ENCODE results near the gene CP.
"Not testable (repeated sequence)": the region's sequence is repeated elsewhere in the genome, so short reads cannot be mapped to it uniquely, and the experiment has no call there.

CP gene

DNA sequence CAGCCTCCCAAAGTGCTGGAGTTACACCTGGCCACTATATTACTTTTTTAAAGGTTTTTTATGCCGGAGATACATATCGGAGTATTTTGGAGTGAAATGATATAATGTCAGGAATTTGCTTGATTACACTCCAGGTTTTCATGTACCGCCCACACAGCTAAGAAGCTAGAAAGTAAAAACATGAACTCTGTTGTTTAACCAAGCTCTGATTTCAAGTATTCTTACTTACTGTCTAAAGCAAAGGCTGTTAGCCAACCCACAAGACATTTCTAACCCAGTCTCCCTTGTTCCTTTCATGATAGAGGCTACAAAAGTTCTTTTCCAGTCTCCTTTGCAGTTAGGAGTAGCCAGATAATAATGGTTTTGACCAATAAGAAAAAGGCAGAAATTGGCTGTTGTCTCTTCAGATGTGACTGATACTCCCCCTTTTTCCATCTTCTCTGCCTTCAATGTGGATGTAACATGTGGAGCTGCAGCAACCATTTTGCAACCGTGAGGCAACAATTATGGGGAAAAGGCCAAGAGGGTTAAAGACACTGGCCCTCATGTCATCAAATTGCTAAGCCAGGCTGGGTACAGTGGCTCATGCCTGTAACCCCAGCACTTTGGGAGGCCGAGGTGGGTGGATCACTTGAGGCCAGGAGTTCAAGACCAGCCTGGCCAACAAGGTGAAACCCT lies 6.1 kb upstream of the CP start:
- in situ Hi-C loops (cut with MboI; ENCODE audit: low sequenced_read_pairs) = no loop called here

DNA sequence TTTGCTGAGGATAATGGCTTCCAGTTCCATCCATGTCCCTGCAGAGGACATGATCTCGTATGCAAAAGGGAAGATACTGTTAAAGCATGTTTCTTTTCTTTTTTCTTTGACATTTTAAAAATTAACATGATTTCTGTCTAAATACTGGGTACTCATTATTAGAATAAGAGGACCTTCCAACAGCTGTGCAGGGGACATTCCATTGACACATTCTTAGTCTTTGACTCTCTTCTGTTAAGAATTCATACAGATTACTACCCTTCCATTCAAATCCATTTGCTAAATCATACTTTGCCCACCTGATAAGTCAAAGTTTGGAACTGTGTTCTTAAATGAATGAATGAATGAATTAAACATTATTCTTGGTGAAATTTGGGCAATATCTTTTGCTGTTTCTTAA lies 5.1 kb upstream of the CP start:
- in situ Hi-C loops (cut with MboI; ENCODE audit: low sequenced_read_pairs) = no loop called here

DNA sequence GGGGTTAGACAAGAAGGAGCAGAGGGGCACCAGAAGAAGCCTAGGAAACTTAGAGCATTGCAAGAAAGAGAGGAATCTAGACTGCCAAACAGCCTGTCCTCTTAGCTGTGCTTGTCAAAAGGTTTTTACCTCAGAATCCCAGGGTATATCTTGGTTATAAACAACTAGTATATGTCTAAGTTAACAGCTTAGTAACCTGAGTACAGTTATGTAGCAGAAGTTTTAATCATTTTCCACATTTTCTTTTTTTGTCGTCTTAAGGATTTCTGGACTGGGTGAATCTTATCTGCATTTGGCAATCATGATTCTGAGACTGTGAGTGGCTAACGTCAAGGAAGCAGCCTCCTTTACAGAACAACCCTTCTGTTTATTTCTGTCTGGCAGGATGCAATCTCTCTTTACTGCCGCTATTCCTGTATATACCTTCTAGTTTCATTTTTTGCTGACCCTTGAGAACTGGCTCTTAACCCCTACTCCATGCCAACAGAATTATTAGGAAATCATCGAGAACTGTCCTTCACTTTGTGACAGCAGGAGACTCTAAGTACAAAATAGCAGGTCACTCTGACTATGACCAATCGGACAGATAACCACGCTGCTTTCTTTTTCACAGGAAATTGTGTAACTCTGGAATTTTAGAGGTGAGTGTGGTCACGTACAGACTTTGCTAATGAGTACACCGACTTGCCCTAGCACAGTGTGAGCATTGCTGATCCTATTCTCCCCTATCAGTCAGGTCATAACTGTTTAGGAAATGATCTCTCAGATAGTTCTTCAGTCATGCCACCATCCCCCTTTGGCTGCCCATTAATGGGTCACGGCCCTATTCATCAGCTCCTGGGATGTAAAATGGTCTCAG lies 3.3 kb upstream of the CP start:
- in situ Hi-C loops (cut with MboI; ENCODE audit: low sequenced_read_pairs) = no loop called here

DNA sequence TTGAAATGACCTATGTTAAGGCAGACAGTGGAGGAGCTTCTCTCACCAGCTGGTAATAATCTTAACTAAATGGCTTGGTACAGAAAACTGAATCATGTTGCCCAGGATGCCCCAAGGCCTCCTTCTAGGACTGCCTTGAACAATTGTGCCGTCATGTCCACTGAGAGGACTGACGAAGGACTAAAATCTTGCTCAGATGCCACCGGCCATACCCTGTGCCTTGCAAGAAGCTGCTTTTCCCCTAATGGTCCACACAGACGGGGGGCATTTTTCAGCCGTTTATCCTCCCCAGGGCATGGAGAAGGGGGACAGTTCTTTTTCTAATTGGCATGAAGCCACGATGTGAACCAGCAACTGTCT lies 1.8 kb upstream of the CP start:
- in situ Hi-C loops (cut with MboI; ENCODE audit: low sequenced_read_pairs) = no loop called here

DNA sequence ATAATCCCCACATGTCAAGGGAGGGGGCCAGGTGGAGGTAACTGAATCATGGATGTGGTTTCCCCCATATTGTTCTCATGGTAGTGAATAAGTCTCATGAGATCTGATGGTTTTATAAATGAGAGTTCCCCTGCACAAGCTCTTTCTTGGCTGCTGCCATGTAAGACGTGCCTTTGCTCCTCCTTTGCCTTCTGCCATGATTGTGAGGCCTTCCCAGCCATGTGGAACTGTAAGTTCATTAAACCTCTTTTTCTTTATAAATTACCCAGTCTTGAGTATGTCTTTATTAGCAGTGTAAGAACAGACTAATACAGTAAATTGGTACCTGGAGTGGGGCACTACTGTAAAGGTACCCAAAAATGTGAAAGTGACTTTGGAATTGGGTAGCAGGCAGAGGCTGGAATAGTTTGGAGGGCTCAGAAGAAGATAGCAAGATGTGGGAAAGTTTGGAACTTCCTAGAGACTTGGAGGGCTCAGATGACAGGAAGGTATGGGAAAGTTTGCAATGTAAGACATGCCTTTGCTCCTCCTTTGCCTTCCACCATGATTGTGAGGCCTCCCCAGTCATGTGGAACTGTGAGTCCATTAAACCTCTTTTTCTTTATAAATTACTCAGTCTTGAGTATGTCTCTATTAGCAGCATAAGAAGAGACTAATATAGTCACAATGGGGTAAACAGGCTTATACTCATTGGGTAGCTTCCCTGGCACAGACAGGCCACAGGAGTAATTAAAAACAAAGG lies 2.1 kb downstream of the CP start:
- in situ Hi-C loops (cut with MboI; ENCODE audit: low sequenced_read_pairs) = not testable (repeated sequence)

DNA sequence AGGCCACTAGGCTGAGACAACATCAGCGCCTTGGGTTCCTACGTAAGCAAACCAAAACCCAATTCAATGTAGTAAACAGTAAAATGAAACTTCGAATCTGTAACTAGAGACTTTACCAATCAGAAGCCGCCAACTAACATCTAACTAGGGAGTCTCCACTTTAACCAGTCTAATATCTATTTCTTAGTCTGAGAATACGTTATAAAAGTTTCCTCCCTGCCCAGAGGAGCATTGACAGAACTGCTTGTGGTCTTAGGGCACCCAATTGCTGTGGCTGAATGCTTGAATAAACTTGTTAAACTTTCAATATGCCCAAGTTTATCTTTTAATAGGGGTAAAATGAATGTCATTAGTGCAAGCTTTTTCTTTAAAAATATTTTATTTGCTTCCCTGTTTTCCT lies 4.3 kb downstream of the CP start:
- in situ Hi-C loops (cut with MboI; ENCODE audit: low sequenced_read_pairs) = no loop called here

DNA sequence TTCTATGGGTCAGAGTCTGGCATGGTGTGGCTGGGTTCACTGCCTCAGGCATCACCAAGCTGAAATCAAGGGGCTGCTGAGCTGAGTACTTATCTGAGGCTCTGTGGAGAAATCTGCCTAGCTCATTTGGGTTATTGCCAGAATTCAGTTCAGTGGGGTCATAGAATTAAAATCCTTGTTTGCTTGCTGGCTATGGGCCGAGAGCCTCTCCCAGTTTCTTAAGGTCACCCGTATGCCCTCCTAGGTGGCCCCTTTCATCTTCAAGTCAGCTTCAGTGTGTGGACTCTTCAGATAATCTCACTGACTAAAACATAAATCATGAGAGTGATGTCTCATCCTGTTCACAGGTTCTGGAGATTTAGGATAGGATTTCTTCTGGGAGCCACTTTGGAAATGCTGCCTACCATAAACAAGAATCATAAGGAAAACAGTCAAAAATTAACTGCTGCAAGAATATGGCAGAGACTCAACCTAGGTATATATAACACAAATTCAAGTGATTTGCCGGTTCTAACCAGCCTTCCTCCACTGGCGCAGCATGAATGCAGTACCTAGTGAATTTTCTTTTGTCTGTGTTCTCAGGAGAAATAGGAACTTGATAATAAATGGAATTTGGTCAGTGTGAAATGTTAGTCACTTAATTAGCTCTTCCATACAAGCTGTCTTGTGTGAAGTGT lies 5.3 kb downstream of the CP start:
- in situ Hi-C loops (cut with MboI; ENCODE audit: low sequenced_read_pairs) = no loop called here

DNA sequence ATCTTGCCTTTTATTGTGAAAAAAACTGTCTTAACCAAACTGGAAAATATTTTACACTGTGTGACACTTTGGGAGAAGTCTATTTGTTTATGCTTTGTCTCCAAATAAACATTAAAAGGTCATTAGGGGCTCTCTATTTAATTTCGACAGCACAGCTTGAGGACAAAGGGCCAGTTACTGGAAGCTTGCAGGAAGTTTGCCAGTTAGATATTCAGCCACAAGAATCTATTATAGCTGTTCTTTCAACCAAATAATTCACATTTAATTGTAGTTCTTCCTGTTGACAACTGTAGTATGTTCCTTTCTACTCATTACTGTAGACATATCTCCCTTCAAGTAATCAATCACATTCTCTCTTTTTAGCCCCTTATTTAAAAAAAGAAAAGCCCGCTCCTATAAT lies 6.1 kb downstream of the CP start:
- in situ Hi-C loops (cut with MboI; ENCODE audit: low sequenced_read_pairs) = no loop called here

DNA sequence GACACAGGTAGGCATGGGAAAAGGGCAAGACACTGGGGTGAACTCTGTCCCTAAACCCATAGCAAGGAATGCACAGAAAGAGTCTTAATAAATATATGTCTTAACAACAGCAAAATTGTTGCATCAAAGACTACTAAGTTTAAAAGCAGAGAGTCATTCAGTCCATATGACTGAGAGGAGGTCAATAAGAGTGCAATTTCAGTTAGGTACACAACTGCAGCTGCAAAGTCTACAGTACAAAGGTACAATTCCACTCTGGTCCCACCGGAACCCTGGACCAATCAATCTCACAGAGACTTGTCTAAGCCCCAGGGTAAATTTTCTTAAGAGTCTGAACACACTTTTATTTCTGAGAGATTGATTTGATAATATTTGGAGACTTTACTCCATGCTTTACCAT lies 6.9 kb downstream of the CP start:
- in situ Hi-C loops (cut with MboI; ENCODE audit: low sequenced_read_pairs) = no loop called here

DNA sequence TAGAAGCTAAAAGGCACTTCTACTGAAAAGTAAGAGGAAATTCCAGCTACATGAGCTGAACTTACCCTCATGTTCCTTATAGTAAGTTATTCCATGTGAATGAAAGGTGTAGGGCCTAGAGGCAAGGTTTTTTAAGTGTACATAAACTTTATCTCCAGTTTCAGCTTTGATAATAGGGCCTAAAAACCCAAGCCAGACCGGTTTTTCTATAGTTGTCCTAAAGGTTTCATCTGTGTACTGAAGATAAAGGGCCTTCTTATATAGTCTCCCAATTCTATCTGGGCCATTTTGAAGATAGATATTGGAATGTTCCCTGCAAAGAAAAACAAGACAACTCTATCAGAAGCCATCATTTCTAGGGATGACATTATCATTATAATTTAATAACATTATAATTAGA lies 9.2 kb downstream of the CP start:
- in situ Hi-C loops (cut with MboI; ENCODE audit: low sequenced_read_pairs) = no loop called here

DNA sequence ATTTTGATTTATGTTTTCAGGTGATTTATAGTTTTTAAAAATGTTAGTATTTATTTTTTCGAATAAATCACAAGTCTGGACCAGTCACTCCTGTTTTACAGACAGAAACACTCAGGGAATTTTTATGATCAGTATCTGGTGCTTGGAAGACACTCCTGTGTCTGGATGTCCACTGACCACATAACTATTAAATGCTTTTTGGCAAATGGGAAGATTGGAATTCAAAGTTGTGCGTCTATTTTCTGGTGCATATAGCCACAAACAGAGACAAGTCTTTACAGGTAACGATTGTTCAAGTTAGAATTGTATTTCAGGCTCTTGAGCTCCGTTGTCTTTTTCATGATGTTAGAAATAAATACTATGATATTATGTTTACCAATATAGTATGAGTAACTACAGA lies 12.2 kb downstream of the CP start:
- in situ Hi-C loops (cut with MboI; ENCODE audit: low sequenced_read_pairs) = no loop called here

DNA sequence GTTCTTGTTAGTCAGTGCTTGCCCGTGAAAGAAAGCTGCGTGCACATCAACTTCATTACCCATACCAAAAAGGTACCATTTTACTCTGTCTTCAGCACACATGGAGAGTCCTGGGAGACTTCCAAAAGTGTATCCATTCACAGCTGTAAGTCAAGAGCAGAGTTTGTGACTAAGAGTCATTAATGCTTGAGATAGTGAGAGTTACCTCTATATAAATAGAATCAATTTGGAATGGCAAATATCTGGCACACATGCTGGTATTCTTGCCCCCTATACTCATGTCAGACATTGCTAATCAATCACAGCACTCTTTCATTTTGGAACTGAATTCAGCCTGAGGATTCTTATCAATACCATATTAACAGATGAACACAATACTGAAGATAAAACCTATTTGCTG lies 14.2 kb downstream of the CP start:
- in situ Hi-C loops (cut with MboI; ENCODE audit: low sequenced_read_pairs) = no loop called here

DNA sequence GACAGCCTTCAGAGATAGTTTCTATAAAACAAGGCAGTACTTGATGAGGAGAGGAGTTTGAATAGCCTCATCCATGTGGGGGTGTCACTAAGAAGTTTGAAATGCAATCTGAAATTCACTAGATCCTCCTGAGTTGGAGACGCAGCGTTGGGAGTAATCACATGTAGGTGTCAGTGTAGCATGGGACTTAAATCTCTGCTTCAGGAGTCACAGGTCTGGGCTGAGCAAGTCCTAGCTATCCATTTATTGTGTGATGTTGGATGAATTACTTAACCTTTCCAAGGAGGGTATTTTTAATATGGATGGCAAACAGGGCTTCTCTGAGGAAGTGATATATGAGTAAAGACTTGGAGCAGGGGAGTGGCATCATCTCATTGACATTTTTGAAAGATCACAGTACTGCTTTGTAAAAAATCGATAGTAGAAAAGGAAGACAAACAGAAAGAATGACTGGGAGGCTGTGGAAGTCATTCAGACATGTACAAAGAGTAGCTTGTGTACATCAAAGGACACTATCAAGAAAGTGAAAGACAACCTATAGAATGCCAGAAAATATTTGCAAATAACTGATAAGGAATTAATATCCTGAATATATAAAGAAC lies 17.1 kb downstream of the CP start:
- in situ Hi-C loops (cut with MboI; ENCODE audit: low sequenced_read_pairs) = no loop called here

DNA sequence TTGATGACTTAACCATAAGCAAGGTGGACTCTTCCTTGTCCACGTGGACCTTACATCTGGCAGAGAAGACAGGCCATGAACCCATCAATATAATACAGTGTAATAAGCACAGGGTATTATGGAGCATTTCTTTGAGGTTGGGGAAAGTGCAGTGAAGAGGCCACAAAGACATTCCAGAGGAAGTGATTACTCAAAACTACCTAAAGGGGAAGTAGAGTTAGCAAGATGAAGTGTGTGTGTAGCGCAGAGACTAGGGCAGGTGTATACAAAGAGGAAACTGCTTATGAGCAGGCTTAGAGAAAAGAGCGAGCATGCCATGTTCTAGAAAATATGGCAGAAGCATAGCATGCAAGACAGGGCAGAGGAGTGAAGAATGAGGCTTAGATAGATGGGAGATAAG lies 17.9 kb downstream of the CP start:
- in situ Hi-C loops (cut with MboI; ENCODE audit: low sequenced_read_pairs) = no loop called here

DNA sequence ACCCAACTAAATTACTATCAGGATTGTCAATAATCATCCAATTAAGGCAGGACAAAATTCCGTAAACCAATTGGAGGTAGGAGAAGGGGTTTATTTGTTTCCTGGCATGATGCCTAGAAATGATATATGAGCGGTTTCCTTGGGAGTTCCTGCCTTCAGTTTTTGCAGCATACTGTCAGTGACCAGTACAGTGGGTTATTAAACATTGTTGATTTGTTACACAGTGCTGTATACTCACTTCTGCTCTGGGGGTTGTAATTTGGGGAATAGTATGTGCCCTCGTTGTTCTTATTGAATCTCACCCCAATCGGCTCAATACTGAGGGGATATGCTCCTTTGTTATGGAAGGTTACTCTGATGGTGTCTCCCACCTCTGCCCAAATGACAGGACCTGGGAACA lies 22.2 kb downstream of the CP start:
- in situ Hi-C loops (cut with MboI; ENCODE audit: low sequenced_read_pairs) = no loop called here

DNA sequence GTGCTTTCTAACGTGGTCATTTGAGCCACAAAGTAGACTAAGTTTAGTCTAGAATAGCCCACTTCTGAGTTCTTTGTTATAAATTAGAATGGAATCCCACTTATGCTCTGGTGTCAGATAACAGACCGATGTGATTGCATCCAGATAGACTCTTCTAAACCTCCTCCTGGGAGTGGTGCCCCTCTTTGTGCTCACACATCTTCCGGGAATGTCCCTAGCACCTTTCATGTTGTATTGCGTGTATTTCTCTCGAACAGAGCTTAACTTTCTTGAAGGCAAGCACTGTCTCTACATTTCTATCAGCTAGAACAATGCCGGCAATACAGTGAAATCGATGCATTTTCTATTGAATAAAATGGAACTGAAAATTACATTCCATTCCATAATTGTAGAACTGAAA lies 23.0 kb downstream of the CP start:
- in situ Hi-C loops (cut with MboI; ENCODE audit: low sequenced_read_pairs) = no loop called here

DNA sequence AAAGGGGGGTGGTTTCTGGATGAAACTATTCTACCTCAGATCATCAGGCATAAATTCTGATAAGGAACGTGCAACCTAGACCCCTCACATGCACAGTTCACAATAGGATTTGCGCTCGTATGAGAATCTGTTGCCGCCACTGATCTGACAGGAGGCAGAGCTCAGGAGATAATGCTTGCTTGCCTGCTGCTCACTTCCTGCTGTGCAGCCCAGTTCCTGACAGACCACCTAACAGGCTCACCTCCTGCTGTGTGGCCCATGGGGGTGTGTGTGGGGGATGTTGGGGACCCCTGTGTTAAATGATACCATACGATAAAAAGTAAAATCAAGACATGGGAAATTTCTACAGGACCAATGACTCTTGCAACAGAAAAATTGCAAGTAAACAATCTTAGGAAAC lies 24.0 kb downstream of the CP start:
- in situ Hi-C loops (cut with MboI; ENCODE audit: low sequenced_read_pairs) = no loop called here

DNA sequence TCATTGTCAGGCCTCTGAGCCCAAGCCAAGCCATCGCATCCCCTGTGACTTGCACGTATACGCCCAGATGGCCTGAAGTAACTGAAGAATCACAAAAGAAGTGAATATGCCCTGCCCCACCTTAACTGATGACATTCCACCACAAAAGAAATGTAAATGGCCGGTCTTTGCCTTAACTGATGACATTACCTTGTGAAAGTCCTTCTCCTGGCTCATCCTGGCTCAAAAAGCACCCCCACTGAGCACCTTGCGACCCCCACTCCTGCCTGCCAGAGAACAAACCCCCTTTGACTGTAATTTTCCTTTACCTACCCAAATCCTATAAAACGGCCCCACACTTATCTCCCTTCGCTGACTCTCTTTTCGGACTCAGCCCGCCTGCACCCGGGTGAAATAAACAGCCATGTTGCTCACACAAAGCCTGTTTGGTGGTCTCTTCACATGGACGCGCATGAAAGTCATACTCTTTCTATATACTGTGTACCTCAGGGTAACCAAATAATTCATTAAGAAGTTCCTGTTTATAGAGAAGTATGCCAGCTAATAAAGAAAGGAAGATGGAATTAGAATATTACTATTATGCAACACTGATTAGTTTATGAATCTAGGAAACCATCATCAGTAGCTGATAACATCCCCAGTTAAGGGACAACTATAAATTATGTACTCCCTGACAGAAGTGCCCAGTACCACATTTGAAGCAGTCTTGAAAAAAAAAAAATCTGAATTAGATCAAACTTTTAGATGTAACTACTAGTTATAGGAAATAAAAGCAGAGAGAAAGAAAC lies 24.6 kb downstream of the CP start:
- in situ Hi-C loops (cut with MboI; ENCODE audit: low sequenced_read_pairs) = not testable (repeated sequence)

DNA sequence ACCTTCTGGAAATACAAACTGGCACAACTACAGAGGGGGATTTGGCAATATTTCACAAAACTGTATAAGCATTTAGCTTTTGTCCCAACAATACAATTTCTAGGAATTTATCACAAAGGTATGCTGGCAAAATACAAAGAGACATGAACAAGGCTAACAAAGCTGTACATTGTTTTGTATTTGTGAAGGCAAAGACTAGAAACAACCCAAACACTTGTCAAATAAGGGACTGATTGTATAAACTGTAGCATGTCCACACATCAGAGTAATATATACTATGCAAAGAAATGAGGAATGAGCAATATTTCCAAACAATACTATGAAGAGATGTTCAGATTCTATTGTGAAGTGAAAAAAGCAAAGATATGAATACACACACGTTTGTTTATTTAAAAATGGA lies 26.4 kb downstream of the CP start:
- in situ Hi-C loops (cut with MboI; ENCODE audit: low sequenced_read_pairs) = no loop called here

DNA sequence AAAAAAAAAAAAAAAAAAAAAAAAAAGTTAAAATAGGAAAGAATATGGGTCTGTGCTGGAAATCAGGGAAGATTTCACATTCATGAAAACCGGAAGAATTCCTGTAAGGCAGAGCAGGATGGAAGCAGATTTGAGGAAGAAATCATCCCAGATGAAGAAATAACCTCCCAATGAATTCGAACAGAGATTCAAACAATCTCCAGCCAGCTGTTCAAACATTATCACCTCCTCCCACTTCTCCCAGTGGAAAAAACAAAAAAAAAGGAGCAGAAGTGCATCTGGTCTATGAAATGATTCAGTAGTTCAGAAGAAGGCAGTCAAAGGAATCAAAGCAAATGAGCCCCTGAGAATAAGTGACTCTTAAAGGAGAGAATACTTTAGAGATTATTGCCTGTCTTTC lies 33.1 kb downstream of the CP start:
- in situ Hi-C loops (cut with MboI; ENCODE audit: low sequenced_read_pairs) = no loop called here

All from HL-60/S4 (cell line).